SU-DHL-6 (cell line): ENCODE measurements around the gene SMIM10L1.

ENCODE experiments used
- H2AFZ ChIP-seq: fragments of 200-600 bp; sonication (generic); 2 replicates; pipeline ENCODE4 v1.6.1; 2014; ENCODE audit warnings: low read depth, mild to moderate bottlenecking, moderate library complexity, mixed read lengths, antibody characterized with exemption, low read length; ENCODE audit not compliant: severe bottlenecking
- H3F3A ChIP-seq: fragments of 200-600 bp; shearing (Covaris generic); 2 replicates; pipeline ENCODE4 v1.6.0; 2016; ENCODE audit warnings: antibody characterized with exemption, mild to moderate bottlenecking; ENCODE audit not compliant: insufficient read depth
- H3K27ac ChIP-seq: fragments of 200-600 bp; sonication (generic); 2 replicates; pipeline ENCODE4 v1.5.1; 2016; ENCODE audit warnings: low read depth, mild to moderate bottlenecking, low read length, moderate library complexity, mixed read lengths
- H3K27me3 ChIP-seq: fragments of 200-600 bp; sonication (generic), shearing (Covaris generic); 2 replicates; pipeline ENCODE4 v1.6.0; 2014; ENCODE audit warnings: mild to moderate bottlenecking, low read length
- H3K36me3 ChIP-seq: fragments of 200-600 bp; sonication (generic); 2 replicates; pipeline ENCODE4 v1.6.1; 2014; ENCODE audit warnings: mild to moderate bottlenecking, low read length, mixed read lengths
- H3K4me2 ChIP-seq: fragments of 300-600, 200-600 bp; shearing (Covaris generic), sonication (generic); 2 replicates; pipeline ENCODE4 v1.6.0; 2014; ENCODE audit warnings: low read length, low read depth, mild to moderate bottlenecking; ENCODE audit not compliant: poor library complexity, severe bottlenecking
- H3K4me3 ChIP-seq: fragments of 200-600 bp; sonication (generic); 2 replicates; pipeline ENCODE4 v1.5.1; 2014; ENCODE audit warnings: antibody characterized with exemption, low read length, mild to moderate bottlenecking, mixed read lengths; ENCODE audit not compliant: insufficient read depth, poor library complexity, severe bottlenecking
- H3K79me2 ChIP-seq: fragments of 200-600 bp; sonication (generic); 2 replicates; pipeline ENCODE4 v1.6.1; 2014; ENCODE audit warnings: mild to moderate bottlenecking, low read length, moderate library complexity; ENCODE audit not compliant: insufficient read depth
- H3K9ac ChIP-seq: fragments of 200-600 bp; sonication (generic); 2 replicates; pipeline ENCODE4 v1.7.0; 2014; ENCODE audit warnings: mild to moderate bottlenecking, low read length
- H3K9me2 ChIP-seq: fragments of 200-600 bp; sonication (generic); replicated peaks from 2 replicates; pipeline ENCODE4 v1.6.1; 2014; ENCODE audit warnings: low read length; ENCODE audit not compliant: insufficient read depth
- H3K9me3 ChIP-seq: fragments of 200-600 bp; sonication (generic); 2 replicates; pipeline ENCODE4 v1.6.1; 2014; ENCODE audit warnings: low read length, mixed read lengths; ENCODE audit not compliant: insufficient read depth
- H4K20me1 ChIP-seq: fragments of 200-600 bp; sonication (generic); 2 replicates; pipeline ENCODE4 v1.6.1; 2014; ENCODE audit warnings: low read depth, mild to moderate bottlenecking, antibody characterized with exemption, low read length, moderate library complexity, mixed read lengths
- CTCF ChIP-seq: fragments of 200-600 bp; sonication (generic); IDR thresholded peaks from one replicate; pipeline ENCODE4 v1.5.1; 2017; ENCODE audit warnings: antibody characterized with exemption, mild to moderate bottlenecking, low read length, moderate library complexity; ENCODE audit not compliant: insufficient read depth, poor library complexity, severe bottlenecking
- EZH2phosphoT487 ChIP-seq: fragments of 200-600 bp; sonication (generic), shearing (Covaris generic); conservative IDR thresholded peaks from 2 replicates; pipeline ENCODE4 v1.6.1; 2018; ENCODE audit warnings: mild to moderate bottlenecking, antibody characterized with exemption, low read length, moderate library complexity, mixed read lengths

Gene SMIM10L1

GRCh38 chr12:11186837-11187236 lies 15.8 kb downstream of the SMIM10L1 start, which contains the start of gene TAS2R42:
TAS2R42 (minus strand) TSS chr12:11186937; CDS start chr12:11186937, 0 bp downstream.
- Histone ChIP-seq H3K27ac (no peak within 1 kb of the TSS), H3K9me2 (no peaks in the 10 kb centered on the region), H3K9me3 (no peaks in the 10 kb centered on the region), H3K4me2 (no peak within 1 kb of the TSS), H3K9ac (no peak within 1 kb of the TSS), H3K79me2 (no peaks in the 10 kb centered on the region), H3K4me3 (no peak within 1 kb of the TSS), H3K27me3 (no peaks in the 10 kb centered on the region), H3K36me3 (no peaks in the 10 kb centered on the region), H2AFZ (no peak within 1 kb of the TSS), H4K20me1 (no peaks in the 10 kb centered on the region), H3F3A (no peaks in the 10 kb centered on the region)
- TF ChIP-seq EZH2phosphoT487 (no peak), CTCF (no peak)

- no peaks in the 10 kb centered on the region for H3F3A ChIP-seq
- H2AFZ ChIP-seq = no peak overlapping the region
- H3K9me2 ChIP-seq = no peaks in the 10 kb centered on the region
- no peak overlapping the region for H3K4me2 ChIP-seq
- H3K27ac ChIP-seq = no peak overlapping the region
- TF ChIP-seq EZH2phosphoT487 (no peak), CTCF (no peak)
- no peaks in the 10 kb centered on the region for H3K9me3 ChIP-seq
- no peaks in the 10 kb centered on the region for H3K27me3 ChIP-seq
- H3K36me3 ChIP-seq = no peaks in the 10 kb centered on the region
- H3K4me3 ChIP-seq = no peak overlapping the region
- no peaks in the 10 kb centered on the region for H4K20me1 ChIP-seq
- H3K79me2 ChIP-seq = no peaks in the 10 kb centered on the region
- no peak overlapping the region for H3K9ac ChIP-seq
Measured at GRCh38 chr12:11202811-11203210, 31.8 kb downstream of the SMIM10L1 start.

- Histone ChIP-seq H3K9ac (no peak overlapping the region), H3K4me2 (no peak overlapping the region), H3K27me3 (no peaks in the 10 kb centered on the region), H3K9me3 (no peaks in the 10 kb centered on the region), H3K79me2 (no peaks in the 10 kb centered on the region), H3K36me3 (no peaks in the 10 kb centered on the region), H3K9me2 (no peaks in the 10 kb centered on the region), H3K27ac (no peak overlapping the region), H4K20me1 (no peaks in the 10 kb centered on the region), H2AFZ (no peak overlapping the region), H3F3A (no peaks in the 10 kb centered on the region), H3K4me3 (no peak overlapping the region)
- no peak for TF ChIP-seq EZH2phosphoT487
- no peak for TF ChIP-seq CTCF
Measured at GRCh38 chr12:11204173-11204572, 33.2 kb downstream of the SMIM10L1 start.
